ENCODE measurements around the gene NLRC5. TPM values are rescaled to one million over a fixed set of nuclear protein-coding genes. Genes with fewer than 3 reads are reported as not detected.

NLRC5 gene
- total RNA-seq = 13.5 and 21.5 TPM in 2 replicates

DNA sequence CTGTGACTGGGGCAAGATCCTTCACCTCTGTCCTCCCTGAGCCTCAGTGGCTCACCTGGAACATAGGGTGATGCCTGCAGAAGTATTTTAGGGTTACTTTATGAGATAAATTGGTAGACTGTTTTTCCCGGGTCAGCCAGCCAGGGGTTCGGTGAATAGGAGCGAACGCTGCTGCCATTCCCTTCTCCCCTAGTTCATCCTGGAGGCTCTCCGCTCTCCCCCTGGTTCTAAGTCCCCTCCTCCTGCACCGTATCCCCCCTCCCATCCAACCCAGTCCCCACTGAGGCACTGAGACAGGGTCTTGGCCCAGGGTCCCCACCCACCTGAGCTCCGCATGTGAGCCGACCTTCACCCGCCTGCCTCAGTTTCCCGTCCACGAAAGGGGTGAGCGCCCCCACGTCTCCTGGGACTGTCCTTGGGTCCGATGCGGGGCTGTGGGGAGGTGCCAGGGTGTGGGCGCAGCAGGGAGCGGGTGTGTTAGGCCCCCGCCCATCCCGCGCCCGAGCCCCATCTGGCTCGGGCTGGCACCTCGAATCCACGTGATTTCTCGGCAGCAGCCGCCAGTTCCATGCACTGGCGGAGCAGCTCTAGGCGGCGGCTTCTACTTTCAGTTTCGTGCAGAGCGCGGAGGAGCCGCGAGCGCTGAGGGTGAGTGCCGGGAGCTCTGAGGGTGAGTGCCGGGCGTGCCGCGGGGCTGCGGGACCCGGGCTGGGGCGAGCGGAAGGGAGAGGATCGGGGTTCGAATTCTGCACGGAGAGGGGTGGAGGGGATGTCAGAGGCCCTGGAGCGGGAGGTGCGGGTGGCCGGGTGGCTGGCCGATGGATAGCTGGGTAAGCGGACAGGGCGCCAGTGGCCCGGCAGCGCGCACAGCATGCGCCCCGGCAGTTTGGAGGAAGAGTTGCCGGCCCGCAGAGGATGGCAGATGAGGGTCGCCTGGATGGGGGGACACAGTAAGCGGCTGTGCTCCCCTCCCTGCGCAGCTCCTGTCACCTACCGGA is at the start of gene NLRC5:
Gene NLRC5, plus strand, starts transcription at position 610 of the 998 bp plus-strand sequence. CDS start 31,156 bp downstream, outside the sequence.

GRCh38 chr16:56961851-56962281 is 27.5 kb upstream of the NLRC5 start, which contains the start of gene CETP:
Gene CETP, plus strand, starts transcription at chr16:56961950. Its CDS starts 30 bp downstream, at chr16:56961980.

GRCh38 chr16:57091975-57092785 is 102.8 kb downstream of the NLRC5 start, which contains the start of gene CPNE2:
Gene CPNE2, plus strand, starts transcription at chr16:57092583. Its CDS starts 18,160 bp downstream, at chr16:57110743.

Other genes starting within 250 kb of the NLRC5 start
- not detected in 2 replicates for gene SLC12A3, start 124.3 kb upstream of the NLRC5 start, total RNA-seq
- gene HERPUD1, start 57.4 kb upstream of the NLRC5 start, total RNA-seq = 41.1 and 44.7 TPM in 2 replicates
- gene CETP, start 27.6 kb upstream of the NLRC5 start, total RNA-seq = 0.19 and 0.90 TPM in 2 replicates
- gene CPNE2, start 103.0 kb downstream of the NLRC5 start, total RNA-seq = 54.9 and 63.0 TPM in 2 replicates
- 59.7 and 77.9 TPM in 2 replicates for gene PSME3IP1, start 196.5 kb downstream of the NLRC5 start, total RNA-seq
- gene RSPRY1, start 196.8 kb downstream of the NLRC5 start, total RNA-seq = 47.6 and 64.1 TPM in 2 replicates